ENCODE data around the gene MX1. TPM values are rescaled to one million over a fixed set of nuclear protein-coding genes. Genes with fewer than 3 reads are reported as not detected.

The MX1 gene
- total RNA-seq, 1 donor = 16.0 TPM

DNA sequence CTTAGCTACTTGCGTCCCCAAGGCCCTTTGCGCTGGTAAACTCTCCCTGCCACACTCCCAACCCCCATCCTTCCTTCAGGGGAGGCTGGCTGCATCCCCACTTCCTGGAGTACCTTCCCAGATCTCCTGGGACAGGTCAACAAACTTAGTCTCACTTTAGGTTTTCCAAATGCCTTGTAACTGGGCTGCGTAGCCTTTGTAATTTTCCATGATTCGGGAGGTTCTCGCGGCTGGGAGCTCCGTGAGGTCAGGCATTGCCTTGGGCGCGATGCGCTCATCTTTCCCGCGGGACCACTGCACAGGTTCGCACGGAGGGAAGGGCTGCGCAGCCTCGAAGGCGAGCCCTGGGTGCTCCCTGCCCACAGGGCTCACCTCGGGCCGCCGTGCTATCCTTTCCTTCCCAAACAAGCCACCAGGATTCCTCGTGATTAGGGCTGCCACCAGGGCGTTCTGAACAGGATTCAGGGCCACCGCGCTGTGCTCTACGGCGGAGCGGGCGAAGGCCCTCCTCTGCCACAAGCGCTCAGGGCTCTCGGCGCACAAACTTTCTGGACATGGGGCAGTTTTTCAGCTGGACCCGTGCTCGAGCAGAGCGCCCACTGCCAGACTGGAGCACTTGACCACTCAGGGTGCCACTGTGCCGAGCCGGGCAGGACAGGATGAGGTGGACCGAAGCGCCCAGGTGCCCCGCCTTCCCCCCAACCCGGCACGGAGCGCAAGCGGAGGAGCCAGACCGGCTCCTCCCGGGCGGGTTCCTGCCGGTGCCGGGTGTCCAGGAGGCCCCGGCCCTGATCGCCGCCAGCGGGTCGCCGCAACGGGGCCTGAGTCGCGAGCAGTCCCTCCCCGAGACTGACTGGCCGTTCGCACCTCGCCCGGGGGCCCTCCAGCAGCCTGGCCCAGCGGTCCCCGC is 80.8 kb downstream of the MX1 start:
- H3K4me3 ChIP-seq (ENCODE audit: low read depth, low read length) = no peak overlapping the region
- no peak for TF ChIP-seq CTCF (IDR thresholded peaks at IDR 0.05; ENCODE audit: insufficient read depth, low read depth, low read length)
- DNase-seq (ENCODE audit: low read depth) = no peak

DNA sequence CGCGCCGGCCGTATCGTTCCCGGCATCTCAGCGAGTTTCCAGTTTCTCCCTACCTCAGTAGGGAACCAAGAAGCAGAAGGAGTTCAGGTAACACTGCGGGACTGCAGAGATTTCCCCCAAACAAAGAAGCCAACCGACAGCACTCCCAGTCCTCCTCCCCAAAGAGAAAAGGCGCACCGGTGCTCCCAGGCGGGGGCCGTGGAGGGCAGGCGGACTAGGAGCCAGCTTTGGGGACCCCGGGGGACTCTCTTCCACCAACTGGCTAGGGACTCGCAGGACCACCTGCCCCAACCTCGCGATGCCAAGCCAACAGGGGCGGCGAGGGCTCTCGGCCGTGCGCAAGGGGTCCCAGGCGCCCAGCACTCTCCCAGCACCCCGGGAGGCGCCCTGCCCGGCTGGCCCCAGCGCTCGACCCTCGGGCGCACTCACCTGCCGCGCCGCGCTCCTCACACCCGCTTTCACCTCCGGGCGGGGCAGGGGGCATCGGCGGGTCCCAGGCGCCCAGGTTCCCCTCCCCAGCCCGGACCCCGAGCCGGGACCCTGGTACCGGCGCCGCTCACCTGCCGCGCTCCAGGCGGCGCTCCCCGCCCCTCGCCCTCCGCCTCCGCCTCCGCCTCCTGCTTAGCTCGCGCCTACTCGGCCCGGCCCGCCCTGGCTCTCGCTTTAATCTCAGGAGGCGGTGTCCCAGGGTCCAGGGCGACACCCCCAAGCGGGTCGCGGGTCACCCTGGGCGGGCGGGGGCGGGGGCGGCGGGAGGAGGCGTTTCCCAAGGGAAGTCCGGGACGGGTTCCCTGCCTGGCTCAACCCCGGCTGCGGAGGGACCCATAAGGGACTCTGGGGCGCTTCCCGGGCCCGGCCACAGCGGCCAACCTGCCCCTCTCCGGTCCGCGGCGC is 81.7 kb downstream of the MX1 start, which contains the start of gene TMPRSS2:
Gene TMPRSS2, minus strand, starts transcription at position 638 of the 894 bp plus-strand sequence. CDS start 10,025 bp downstream, outside the sequence.
- no peak within 1 kb of the TSS for H3K4me3 ChIP-seq (ENCODE audit: low read depth, low read length)
- DNase-seq (ENCODE audit: low read depth) = no peak
- no peak for TF ChIP-seq CTCF (IDR thresholded peaks at IDR 0.05; ENCODE audit: insufficient read depth, low read depth, low read length)

DNA sequence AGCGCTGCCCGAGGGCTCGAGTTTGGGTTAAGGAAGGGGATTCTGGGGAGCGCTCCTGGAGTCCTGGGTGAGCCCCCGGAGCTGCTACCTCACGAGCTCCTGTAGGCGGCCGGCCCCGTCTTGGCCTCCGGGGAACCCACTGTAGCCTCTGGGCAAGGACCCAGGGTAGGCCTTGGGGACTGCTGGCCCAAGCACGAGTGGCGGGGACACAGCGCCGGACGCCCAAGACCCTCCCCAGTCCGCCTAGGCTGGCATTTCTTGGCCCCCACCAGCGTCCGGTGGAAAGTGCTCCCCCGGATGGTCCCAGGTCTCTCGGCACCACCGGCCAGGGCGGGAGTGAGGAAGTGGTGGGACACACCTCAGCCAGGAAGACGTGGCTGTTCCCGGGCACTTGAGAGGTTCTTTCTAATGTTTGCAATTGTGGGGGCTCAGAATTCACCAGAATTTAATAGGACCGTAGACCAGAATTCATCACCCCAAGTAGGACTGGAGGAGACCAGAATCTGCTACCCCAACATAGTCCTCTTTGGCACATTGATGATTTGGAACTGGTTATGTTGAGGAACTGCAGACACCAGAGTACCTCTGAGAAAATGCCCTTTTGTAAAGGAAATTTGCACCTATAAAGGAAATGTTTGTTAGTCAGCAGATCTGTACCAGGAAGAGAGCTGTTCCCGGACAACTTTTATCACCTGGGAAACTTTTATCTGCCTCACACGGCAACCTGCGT is 82.5 kb downstream of the MX1 start:
- H3K4me3 ChIP-seq (ENCODE audit: low read depth, low read length) = no peak overlapping the region
- TF ChIP-seq CTCF (IDR thresholded peaks at IDR 0.05; ENCODE audit: insufficient read depth, low read depth, low read length) = no peak
- no peak for DNase-seq (ENCODE audit: low read depth)

Other genes with a start within 250 kb of the MX1 start
- gene FAM3B, start 109.4 kb upstream of the MX1 start, total RNA-seq = not detected in 2 replicates
- 0.97 and 2.6 TPM in 2 replicates for gene MX2, start 64.2 kb upstream of the MX1 start, total RNA-seq
- gene TMPRSS2, start 81.9 kb downstream of the MX1 start, total RNA-seq = not detected in 2 replicates

All from fibroblast of villous mesenchyme (primary cell).